Measurements from ENCODE around the gene GRIK4. TPM values are rescaled to one million over a fixed set of nuclear protein-coding genes. Genes with fewer than 3 reads are reported as not detected.

The GRIK4 gene
- total RNA-seq, 1 experiment from 2014 or later: not detected

DNA sequence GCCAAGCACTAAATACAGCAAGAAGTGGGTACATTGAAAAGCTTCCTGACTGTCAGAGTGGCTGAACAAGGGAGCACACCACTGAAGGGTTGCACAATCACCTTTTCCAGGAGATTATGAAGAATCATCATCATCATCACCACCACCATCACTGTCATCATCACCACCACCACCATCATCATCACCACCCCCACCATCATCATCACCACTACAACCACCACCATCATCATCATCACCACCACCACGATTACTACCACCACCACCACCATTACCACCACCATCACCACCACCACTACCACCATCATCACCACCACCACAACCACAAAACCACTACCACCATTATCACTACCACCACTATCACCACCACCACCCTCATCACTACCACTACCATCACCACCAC lies 364.4 kb downstream of the GRIK4 start:
- no peak for DNase-seq (ENCODE audit: low spot score)

DNA sequence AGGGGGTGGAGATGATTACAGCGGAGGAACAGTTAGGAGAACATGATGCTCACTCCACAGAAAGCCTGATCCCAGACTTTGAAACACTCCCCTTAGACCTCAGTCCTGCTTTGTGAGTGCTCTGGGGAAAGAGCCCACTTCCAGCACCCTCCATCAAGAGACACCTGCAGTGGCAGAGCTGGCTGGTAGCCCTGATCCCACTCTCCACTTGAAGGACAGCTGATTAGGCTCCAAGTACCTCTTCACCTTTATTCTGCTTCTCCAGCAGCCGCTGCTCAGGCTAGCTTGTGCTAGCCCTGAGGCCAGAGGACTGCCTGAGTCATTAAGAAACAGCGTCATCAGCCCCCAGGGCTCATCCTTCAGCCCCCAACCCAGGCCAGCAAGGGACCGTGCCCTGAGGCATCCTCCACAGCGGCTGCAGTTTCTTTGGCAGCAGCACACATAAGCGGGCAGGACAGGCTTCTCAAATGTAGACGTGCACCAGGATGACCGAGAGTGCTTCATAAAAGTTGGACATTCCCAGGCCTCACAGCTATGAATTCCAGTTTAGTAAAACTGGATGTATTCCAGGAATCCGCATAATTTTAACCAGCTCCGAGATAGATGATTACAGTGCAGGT lies 366.3 kb downstream of the GRIK4 start:
- DNase-seq (ENCODE audit: low spot score): no peak

DNA sequence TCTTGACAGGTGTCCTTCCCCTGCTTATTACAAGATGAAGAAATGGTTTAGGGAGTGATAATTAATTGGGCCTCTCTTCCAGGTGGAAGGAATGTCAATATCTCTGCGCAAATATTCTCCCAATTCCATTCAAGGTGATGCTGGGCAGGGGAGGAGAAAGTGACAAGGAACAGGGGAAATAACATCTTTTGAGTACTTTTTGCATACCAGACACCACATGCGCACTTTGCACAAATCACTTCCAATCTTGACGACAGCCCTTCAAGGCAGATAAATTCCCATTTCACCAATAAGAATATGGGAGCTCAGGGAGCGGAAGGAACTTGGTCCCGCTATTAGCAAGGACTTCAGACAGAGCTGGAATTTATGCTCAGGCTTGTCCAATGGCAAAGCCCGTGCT lies 367.2 kb downstream of the GRIK4 start:
- DNase-seq (ENCODE audit: low spot score): no peak

DNA sequence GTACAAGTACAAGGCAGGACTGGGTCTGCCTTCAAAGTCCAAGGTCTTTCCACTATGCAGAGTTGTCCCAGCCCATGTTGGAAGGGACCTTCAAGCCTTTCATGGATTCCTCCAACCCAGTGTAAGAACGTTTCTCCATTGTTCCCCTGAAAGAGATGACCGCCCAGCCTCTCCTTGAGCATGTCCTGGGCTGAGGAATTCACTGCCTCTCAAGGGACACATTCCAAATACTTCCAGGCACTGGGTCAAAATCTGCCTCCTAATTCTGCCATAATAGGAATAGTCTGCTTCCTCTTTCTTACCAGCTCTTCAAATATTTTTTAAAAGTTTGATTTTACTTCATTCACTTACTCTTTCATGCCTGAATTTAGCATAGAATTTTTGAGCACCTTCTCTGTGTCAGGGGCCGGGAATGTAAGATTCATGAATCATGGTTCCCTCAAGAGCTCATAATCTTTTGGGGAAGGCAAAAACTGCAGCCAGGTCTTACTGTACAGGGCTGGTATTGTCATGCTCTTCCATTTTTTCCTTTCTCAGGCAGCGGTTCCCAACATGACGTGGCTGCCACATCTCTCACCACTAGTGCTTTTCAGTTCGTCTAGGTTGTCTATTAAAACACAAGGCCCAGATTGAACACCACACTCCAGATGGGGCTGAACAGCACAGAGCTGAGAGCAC lies 369.1 kb downstream of the GRIK4 start:
- DNase-seq (ENCODE audit: low spot score): no peak

DNA sequence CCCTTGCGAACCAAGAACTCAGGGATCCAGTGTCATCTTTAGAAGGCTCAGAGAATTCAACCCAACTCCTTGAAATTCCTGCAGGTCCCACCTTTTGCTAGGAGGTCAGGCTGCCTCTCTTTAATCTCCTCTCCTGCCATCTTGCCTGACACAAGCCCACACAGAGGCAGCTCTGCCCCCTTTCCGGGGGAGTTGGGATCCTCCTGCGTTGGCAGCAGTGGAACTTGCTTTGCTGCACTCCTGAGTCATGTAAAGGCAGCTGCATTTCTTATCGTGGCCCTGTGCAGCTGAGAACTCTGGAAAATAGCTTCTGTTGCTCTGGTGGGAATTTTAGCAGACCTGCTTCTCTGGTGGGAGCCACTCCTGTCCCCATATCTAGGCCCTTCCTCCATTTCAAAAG lies 370.0 kb downstream of the GRIK4 start:
- no peak for DNase-seq (ENCODE audit: low spot score)

DNA sequence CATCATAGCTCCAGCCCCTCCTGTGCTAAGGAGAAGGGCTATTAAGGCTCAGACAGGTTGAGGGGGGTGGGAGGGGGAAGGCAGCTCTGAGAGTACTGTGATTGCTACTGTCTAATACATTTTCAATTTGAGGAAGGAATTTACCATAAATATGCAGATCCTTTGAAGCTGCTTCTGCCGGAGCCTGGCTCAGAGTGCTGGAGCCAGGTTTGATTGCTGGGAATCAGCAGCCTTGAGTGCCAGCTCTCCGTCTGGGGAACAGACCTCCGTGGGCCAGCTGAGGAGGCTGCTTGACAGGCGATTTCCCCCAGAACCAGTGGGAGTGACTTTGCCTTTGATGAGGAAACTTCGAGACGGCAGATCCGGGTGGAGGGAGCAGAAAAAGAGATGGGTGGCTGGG lies 370.6 kb downstream of the GRIK4 start:
- DNase-seq (ENCODE audit: low spot score): no peak

DNA sequence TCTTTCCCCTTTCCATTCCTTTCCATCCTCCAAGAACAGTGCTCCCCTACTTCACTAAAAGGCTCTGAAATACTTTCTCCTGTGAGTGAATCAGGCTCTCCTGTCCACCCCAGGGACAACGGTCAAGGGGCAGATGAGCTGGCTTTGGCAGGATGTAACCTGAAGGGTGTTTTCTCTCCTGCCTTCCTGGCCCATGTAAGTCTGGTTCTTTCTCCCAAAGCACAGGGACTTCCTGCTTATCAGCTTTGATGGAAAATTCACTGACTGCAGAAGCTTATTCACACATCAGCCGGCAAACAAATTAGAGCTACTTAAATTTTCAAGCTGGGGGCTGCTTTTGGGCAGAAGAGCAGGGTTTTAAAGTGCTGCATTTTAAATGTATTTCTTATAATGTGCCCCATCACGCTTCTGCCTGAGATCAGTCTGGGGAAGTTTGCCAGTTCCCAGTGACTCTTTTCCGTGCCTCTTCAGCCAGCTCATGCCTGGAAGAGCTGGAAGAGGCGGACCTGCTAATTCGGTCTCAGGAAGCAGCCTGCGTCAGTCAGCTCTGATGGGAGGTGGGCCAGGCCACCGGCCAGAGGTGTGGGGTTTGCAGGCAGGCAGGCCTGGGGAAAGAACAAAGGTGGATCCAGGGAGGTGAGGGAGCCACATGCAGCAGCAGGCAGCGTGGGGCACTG lies 372.0 kb downstream of the GRIK4 start:
- DNase-seq (ENCODE audit: low spot score): no peak

DNA sequence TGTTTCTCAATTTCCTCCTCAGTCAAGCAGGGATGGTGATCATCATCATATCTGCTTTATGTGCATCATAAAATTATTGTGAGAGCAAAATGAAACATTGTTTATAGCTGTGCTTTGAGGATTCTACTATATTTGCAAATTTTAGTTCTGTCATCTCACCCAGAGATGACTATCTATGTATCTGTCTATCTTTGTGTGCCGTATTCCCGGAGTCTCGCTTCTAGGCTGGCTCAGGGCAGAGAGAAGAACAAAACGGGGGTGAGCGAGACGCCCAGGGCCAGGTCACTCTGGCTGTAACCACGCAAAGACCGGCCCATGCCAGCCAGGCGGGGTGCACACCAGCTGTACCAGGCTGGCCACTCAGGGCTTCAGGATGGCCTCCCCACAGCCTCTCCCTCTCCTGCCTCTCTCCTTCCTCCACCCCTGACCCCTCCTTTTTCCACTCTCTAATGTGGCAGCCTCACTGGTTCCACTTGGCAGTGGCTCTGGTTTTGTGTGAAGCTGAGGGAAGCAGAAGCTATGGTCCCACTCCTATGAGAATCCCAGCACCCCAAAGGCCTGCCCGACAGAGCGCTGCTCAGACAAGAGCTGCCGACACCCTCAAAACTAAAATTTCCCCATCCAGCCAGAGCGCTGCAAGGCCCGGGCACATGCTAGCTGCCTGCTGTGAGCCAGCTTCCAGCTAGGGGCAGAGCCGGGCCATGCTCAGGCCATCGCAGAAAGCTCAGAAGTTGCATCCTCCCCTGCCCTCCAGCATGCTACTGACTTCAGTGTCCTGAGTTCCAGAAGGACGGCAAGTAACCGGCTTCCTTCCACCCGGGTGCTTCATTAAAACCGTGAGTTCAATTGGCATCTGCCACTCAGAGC lies 372.8 kb downstream of the GRIK4 start:
- no peak for DNase-seq (ENCODE audit: low spot score)

DNA sequence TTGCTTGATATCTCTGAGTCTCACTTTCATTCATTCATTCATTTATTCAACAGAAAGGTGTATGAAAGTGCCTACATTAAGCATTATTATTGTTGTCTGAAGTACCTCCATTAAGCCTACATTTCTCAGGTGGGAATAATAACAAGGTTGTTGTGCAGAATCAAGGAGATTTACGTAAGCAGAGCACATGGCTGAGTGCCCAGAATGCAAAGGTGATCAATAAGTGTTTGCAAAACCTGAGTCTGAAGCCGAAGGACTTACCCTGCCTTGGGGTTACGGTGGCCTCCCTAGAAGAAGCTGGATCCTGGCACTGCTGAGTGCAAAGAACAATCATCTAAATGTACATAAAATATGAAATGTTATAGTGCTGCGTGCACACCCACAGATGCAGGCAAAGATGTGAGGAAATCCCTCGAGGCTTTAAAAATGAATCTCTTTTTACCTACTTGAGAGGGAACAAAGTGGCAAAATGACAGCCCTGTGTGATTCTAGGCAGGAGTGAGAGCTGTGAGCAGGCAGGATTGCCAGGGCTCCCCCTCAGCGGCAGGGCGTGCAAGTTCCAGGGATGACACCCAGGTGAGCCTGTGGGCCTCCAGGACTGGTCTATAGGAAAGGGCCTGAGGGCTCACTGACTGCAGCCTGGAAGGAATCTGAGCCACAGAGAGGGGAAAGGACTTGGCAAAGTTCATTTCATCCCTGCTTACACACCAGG lies 379.2 kb downstream of the GRIK4 start:
- DNase-seq (ENCODE audit: low spot score): no peak

DNA sequence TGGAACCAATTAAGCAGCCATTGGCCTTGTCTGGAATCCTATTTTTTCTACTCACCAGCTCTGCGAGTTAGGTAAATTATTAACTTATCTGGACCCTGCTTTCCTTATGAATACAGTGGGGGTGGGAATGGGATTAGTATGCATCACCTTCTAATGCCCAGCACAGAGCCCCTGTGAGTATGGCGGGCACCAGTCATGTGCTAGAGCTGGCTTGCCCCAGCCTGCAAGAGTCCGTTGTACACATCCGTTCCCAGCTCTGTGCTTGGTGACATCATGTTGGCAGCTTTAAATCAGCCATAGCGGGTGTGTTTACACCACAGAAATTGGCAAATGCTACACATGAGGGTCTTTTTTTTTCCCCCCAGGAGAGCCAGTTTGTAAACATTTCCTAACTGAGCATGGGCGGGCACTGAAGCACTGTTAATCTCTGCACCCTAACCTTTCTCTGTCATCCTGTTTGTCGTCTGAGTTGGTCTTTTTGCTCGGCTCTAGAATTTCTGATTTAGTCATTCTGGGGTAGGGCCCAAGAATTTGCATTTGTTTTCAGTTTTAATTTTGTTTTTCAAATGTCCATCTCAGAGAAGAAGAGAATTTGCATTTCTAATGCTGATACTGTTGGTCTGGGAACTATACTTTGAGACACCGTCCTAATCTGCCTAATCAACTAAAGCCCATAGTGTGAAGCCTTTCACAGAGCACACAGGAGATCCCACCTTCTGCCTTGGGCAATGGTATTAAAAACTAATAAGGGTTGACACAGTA lies 382.1 kb downstream of the GRIK4 start:
- no peak for DNase-seq (ENCODE audit: low spot score)

DNA sequence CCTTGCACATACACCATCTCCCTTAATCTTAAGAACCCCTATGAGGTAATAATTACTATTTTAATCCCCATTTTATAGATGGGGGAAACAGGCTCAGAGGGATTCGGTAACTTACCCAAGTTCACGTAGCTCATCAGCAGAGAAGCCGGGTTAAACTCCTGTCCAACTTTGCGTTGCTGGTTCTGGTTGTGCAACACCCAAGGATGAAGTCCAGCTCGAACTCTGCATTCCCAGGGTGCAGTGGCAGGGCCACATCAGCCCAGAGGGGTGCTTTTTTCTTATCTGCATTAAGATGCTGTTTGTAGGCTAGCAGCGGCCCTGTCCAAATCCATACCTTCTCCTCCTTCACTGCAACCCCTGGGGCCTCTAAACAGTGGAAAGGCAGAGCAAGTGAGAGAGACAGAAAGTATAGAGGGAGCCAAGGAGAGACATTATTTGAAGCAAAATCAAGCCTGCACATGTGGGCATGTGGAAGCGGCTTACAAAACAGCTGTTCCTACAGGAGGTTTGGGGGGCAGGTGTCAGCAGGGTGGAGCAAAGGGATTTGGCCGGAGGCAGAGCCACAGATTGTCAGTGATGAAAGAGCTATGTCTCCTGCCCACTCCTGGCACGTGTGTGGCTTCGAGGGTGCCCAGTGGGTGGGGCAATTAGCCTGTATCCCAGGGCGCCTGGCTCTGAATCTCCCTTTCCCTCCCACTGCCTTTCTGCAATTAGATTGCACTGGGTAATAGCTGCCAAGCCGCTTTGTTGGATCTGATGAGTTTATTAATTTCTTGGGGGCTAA lies 382.8 kb downstream of the GRIK4 start:
- no peak for DNase-seq (ENCODE audit: low spot score)

DNA sequence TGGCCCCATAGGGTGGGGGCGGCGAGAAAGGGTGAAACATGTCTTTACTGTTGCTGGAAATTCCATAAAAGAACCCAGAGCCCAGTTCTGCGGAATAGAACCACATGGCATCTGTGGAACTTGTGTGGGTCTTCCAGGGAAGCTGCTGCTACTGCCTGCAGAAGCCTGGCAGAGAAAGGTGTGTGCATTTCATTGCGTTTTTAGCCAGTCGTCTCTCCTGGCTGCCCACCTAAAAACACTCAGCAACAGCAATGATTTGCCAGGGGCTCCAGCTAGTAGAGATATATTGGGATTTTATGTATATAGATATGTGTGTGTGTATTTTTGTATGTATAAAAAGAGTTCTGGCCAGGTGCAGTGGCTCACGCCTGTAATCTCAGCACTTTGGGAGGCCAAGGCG lies 385.1 kb downstream of the GRIK4 start:
- DNase-seq (ENCODE audit: low spot score): no peak

DNA sequence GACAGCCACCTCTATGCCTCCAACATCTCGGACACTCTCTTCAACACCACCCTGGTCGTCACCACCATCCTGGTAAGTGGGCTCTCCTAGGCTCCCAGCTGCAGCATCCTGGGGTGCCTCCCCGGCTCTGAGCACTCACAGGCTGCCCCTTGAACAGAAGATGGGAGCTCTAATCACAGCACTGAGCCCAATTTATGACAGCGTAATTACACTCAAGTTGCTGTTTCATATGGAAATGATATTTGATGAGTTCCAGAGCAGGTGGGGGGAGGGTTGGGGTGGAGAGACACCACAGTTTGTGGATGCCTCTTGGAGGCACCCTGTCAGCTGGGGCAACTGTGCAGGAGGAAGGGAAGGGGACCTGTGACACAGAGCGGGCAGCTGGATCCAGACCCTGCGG lies 387.0 kb downstream of the GRIK4 start:
- DNase-seq (ENCODE audit: low spot score): no peak

DNA sequence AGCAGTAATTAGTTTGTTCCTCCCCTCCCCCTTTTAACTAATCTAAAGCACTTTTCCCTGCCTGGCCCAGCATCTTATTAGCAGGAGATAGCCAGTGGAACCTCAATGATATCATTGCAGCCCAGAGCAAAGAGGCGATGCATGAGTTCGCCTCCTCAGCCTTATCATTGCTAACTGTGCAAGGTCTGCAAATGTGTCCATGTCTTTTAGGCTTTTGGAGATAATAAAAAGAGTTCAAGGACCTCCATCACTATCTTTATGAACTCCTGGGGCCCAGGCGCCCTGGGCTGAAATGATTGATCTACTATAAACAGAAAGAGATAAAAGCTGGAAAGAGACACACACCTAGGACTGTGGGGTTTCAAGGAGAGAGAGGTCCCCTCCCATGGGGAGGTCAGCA lies 388.2 kb downstream of the GRIK4 start:
- DNase-seq (ENCODE audit: low spot score): no peak

DNA sequence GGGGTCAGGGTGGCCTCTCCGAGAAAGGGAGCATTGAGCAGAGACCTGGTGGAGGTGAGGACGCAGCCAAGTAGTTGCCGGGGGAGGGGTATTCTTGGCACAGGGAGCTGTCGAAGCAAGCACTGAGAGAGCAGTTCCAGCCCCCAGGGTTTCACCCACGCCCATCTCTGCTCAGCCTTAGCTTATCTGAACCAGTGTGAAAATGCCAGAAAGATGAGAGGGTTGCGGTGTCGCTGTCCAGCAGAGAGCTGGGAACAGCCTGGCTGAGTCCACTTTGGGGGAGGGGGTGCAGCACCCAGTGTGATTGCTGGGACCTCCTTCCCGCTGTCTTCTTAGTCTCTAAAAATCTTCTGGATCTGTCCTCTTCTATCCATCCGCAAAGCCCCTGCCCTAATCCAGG lies 389.1 kb downstream of the GRIK4 start:
- DNase-seq (ENCODE audit: low spot score): no peak

DNA sequence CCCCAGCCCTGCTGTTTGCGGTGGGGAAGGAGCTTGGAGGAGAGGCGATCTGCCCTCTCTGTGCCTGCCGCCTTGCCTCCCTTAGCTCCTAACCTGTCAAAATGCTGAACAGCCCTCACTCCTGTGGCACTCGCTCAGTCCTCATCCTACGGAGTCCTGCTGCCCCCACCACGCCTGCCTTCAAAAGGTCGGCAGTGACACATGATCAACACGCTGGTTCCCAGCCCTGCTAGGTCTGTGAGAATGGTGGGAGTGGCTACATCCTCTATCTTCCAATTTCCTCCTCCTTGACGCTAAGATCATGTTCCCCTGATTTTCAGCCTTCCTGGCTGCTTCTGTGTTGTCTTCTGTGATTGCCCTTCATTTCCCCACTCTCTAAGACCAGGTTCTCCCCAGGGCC lies 392.1 kb downstream of the GRIK4 start:
- no peak for DNase-seq (ENCODE audit: low spot score)

DNA sequence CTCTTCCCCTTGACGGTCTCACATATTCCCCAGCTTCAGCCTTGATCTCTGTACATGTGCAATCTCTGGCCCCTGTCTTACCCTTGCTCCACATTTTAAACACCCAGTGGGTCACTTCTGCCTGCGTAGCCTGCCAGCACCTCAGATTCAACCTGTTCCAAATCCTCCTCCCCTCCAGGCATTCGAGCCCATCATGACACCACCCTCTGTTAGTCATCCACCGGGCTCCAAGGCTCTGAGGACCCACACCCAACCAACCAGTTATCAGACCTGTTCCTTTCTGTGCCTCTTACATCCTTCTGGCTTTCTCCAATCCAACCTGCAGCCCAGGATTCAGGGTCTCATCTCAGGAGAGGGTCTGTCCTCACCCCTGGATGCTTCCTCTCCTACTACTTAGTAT lies 392.6 kb downstream of the GRIK4 start:
- DNase-seq (ENCODE audit: low spot score): peak; percentile 17

DNA sequence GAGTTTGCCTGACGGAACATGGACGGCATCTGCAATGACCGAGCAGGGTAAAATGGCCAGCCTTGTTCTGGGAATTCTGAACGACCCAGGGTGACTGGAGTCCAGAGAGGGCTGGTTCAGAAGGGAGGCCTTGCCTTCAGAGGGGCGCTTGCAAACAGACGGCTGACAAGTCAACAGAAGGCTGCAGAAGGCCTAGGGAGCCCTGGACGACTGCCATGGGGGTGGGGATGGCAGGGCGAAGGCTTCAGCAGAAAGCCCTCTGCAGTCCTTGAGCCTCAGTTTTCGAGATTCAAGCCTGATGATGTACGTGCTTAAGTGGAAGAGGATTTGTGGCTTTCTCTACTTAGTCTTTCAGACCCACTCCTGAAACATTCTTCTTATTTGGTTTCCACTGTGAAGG lies 395.2 kb downstream of the GRIK4 start:
- DNase-seq (ENCODE audit: low spot score): no peak

DNA sequence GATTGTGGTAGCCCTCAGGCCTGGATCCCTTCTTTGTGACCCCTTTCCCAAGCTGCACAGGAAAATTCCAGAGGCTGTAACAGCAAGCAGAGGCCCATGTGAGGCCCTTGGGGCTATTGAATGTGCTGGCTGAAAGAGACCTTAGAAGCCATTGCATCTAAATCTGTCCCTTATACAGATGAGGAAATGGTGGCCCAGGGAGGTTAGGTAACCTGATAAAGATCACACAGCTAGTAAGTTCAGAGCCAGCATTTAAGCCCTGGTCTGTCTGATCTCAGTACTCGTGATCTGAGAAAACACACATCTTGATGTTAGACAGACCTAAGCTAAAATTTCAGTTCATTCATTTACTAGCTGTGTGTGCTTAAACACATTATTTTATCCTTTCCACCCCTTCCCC lies 396.4 kb downstream of the GRIK4 start:
- DNase-seq (ENCODE audit: low spot score): no peak
